H1 (cell line): ENCODE data around the gene MRPL55. TPM values are rescaled to one million over a fixed set of nuclear protein-coding genes. Genes with fewer than 3 reads are reported as not detected.

ENCODE experiments used
- CTCF ChIA-PET: fragments of 300-600 bp; sonication (Branson Sonifier 250); formaldehyde crosslinking; loops from one replicate; lab custom pipeline; 2021; ENCODE audit not compliant: partially characterized antibody; lab: Charles Lee
- POLR2A ChIA-PET: fragments of 300-600 bp; sonication (Branson Sonifier 250); formaldehyde crosslinking; loops from one replicate; lab custom pipeline; 2021; ENCODE audit warnings: inconsistent platforms; ENCODE audit not compliant: partially characterized antibody; lab: Charles Lee
- DNase-seq, 2 experiments: peaks; one replicate each; pipeline versions ENCODE4 v3.0.0 to v3.0.0-alpha.2; 2010 to 2022; ENCODE audit warnings: low spot score in 2 of 2, low read depth in 1 of 2, mixed read lengths in 1 of 2
- FAIRE-seq: peaks from 2 replicates; lab custom pipeline; 2011; peaks lifted over from hg19 to GRCh38; lab: Jason Lieb, UNC
- H2AFZ ChIP-seq: 2 replicates; pipeline ENCODE4 v1.8.1; 2012; ENCODE audit warnings: low read length, inconsistent platforms
- H2AK5ac ChIP-seq: 2 replicates; pipeline ENCODE4 v1.6.1; 2013; ENCODE audit warnings: low read depth, low read length
- H2BK120ac ChIP-seq: replicated peaks from 2 replicates; pipeline ENCODE3; 2013; ENCODE audit warnings: low read depth, low read length, inconsistent platforms
- H2BK12ac ChIP-seq: 2 replicates; pipeline ENCODE4 v1.6.1; 2013; ENCODE audit warnings: low read depth, low read length
- H2BK15ac ChIP-seq: 2 replicates; pipeline ENCODE4 v1.6.1; 2013; ENCODE audit warnings: low read length
- H2BK20ac ChIP-seq: 2 replicates; pipeline ENCODE4 v1.6.1; 2013; ENCODE audit warnings: low read length
- H2BK5ac ChIP-seq: 2 replicates; pipeline ENCODE4 v1.6.1; 2013; ENCODE audit warnings: low read depth, low read length
- H3K14ac ChIP-seq: 2 replicates; pipeline ENCODE4 v1.6.1; 2013; ENCODE audit warnings: inconsistent platforms; ENCODE audit not compliant: insufficient read length
- H3K18ac ChIP-seq: 2 replicates; pipeline ENCODE4 v1.6.1; 2013; ENCODE audit warnings: low read length; ENCODE audit errors: extremely low read depth
- H3K23ac ChIP-seq: 2 replicates; pipeline ENCODE4 v1.6.1; 2013; ENCODE audit warnings: inconsistent platforms; ENCODE audit not compliant: insufficient read length
- H3K23me2 ChIP-seq: 2 replicates; pipeline ENCODE4 v1.6.1; 2013; ENCODE audit warnings: low read depth, low read length
- H3K27ac ChIP-seq: 2 replicates; pipeline ENCODE4 v1.6.1; 2011; ENCODE audit warnings: low read depth, low read length, inconsistent platforms
- H3K27me3 ChIP-seq, 4 experiments: replicated peaks in 1 of 4; 1 replicate in 1 of 4; 2 replicates in 3 of 4; pipeline versions ENCODE4 v1.6.1 to v1.8.1; 2011 to 2013; ENCODE audit warnings: low read length in 3 of 4, mild to moderate bottlenecking in 3 of 4, inconsistent platforms in 2 of 4, mixed read lengths in 2 of 4, moderate library complexity in 1 of 4; ENCODE audit not compliant: control insufficient read depth in 3 of 4, insufficient read depth in 3 of 4; ENCODE audit errors: extremely low read depth in 1 of 4
- H3K36me3 ChIP-seq, 4 experiments: 2 replicates each; pipeline versions ENCODE4 v1.6.1 to v1.8.1; 2011 to 2013; ENCODE audit warnings: mild to moderate bottlenecking in 4 of 4, low read length in 3 of 4, moderate library complexity in 2 of 4, control low read depth in 1 of 4, inconsistent platforms in 1 of 4; ENCODE audit not compliant: insufficient read depth in 4 of 4, control insufficient read depth in 2 of 4
- H3K4ac ChIP-seq: replicated peaks from 2 replicates; pipeline ENCODE3; 2013; ENCODE audit warnings: low read length, low read depth, mixed read lengths, inconsistent platforms; ENCODE audit not compliant: insufficient read length
- H3K4me1 ChIP-seq, 4 experiments: replicated peaks in 1 of 4; 1 replicate in 1 of 4; 2 replicates in 3 of 4; pipeline versions ENCODE4 v1.6.1 to v1.8.1; 2011 to 2013; ENCODE audit warnings: low read length in 3 of 4, inconsistent platforms in 2 of 4, mixed read lengths in 1 of 4; ENCODE audit not compliant: insufficient read depth in 4 of 4, control insufficient read depth in 3 of 4
- H3K4me2 ChIP-seq, 2 experiments: 2 replicates each; pipeline versions ENCODE4 v1.6.1 to v1.8.1; 2011 to 2013; ENCODE audit warnings: low read depth in 2 of 2, low read length in 2 of 2, control low read depth in 1 of 2, inconsistent platforms in 1 of 2, mild to moderate bottlenecking in 1 of 2; ENCODE audit not compliant: insufficient read depth in 1 of 2
- H3K4me3 ChIP-seq, 4 experiments: fragments of 200-600, 300-600 bp in 1 of 4; sonication (generic), shearing (Covaris generic), sonication (Bioruptor Twin) in 1 of 4; 2 replicates each; pipeline versions ENCODE4 v1.5.1 to v1.8.1; 2011 to 2016; ENCODE audit warnings: low read length in 4 of 4, low read depth in 3 of 4, control low read depth in 2 of 4, inconsistent platforms in 2 of 4, mild to moderate bottlenecking in 2 of 4, mixed read lengths in 1 of 4, moderate library complexity in 1 of 4; ENCODE audit not compliant: insufficient read depth in 2 of 4; ENCODE audit errors: extremely low read depth in 1 of 4
- H3K56ac ChIP-seq: replicated peaks from 2 replicates; pipeline ENCODE3; 2013; ENCODE audit warnings: low read depth, mild to moderate bottlenecking, mixed read lengths, low read length, inconsistent platforms; ENCODE audit not compliant: insufficient read length
- H3K79me1 ChIP-seq: 2 replicates; pipeline ENCODE4 v1.6.1; 2013; ENCODE audit warnings: low read depth, low read length, control low read depth
- H3K79me2 ChIP-seq, 2 experiments: 2 replicates each; pipeline versions ENCODE4 v1.6.1 to v1.8.1; 2012 to 2013; ENCODE audit warnings: low read length in 2 of 2, mild to moderate bottlenecking in 2 of 2, inconsistent platforms in 1 of 2; ENCODE audit not compliant: insufficient read depth in 2 of 2, control insufficient read depth in 1 of 2
- H3K9ac ChIP-seq, 4 experiments: replicated peaks in 1 of 4; 1 replicate in 1 of 4; 2 replicates in 3 of 4; pipeline versions ENCODE4 v1.6.1 to v1.8.1; 2011 to 2013; ENCODE audit warnings: low read depth in 3 of 4, low read length in 3 of 4, control low read depth in 2 of 4, mild to moderate bottlenecking in 2 of 4, moderate library complexity in 2 of 4, inconsistent platforms in 1 of 4; ENCODE audit errors: extremely low read depth in 1 of 4
- H3K9me3 ChIP-seq, 2 experiments: 2 replicates each; pipeline versions ENCODE4 v1.6.1 to v1.8.1; 2012 to 2013; ENCODE audit warnings: mild to moderate bottlenecking in 2 of 2, moderate library complexity in 2 of 2, control low read depth in 1 of 2, inconsistent platforms in 1 of 2, low read depth in 1 of 2, low read length in 1 of 2, mixed read lengths in 1 of 2; ENCODE audit not compliant: insufficient read depth in 2 of 2
- H4K20me1 ChIP-seq, 2 experiments: replicated peaks in 1 of 2; 2 replicates each; pipeline versions ENCODE3 to v1.8.1; 2011 to 2013; ENCODE audit warnings: inconsistent platforms in 2 of 2, low read length in 2 of 2, mild to moderate bottlenecking in 1 of 2; ENCODE audit not compliant: insufficient read depth in 2 of 2, control insufficient read depth in 1 of 2
- H4K5ac ChIP-seq: 2 replicates; pipeline ENCODE4 v1.6.1; 2013; ENCODE audit warnings: low read length, low read depth, mixed read lengths, inconsistent platforms; ENCODE audit not compliant: insufficient read length
- H4K8ac ChIP-seq: 2 replicates; pipeline ENCODE4 v1.8.0; 2013; ENCODE audit warnings: mild to moderate bottlenecking, moderate library complexity, low read length, inconsistent platforms; ENCODE audit not compliant: insufficient read depth; ENCODE audit errors: extremely low read depth
- H4K91ac ChIP-seq: replicated peaks from 2 replicates; pipeline ENCODE3; 2013; ENCODE audit warnings: low read length, mixed read lengths, inconsistent platforms; ENCODE audit not compliant: insufficient read length
- ASH2L ChIP-seq: fragments of 200-600, 300-600 bp; sonication (generic); IDR thresholded peaks from one replicate; pipeline ENCODE4 v1.7.1; 2017; ENCODE audit warnings: low read length
- BACH1 ChIP-seq: IDR thresholded peaks from 2 replicates; pipeline ENCODE4 v1.6.1; 2012; ENCODE audit warnings: low read length, improper control_type of control experiment
- EZH2 ChIP-seq: fragments of 200-600 bp; sonication (generic); IDR thresholded peaks from 2 replicates; pipeline ENCODE4 v1.7.1; 2012; ENCODE audit warnings: low read depth, mild to moderate bottlenecking, moderate library complexity, low read length, inconsistent platforms; ENCODE audit not compliant: severe bottlenecking
- FOSL1 ChIP-seq: IDR thresholded peaks from 2 replicates; pipeline ENCODE4 v1.6.1; 2011; ENCODE audit warnings: mild to moderate bottlenecking, low read depth, low read length, moderate library complexity; ENCODE audit not compliant: insufficient read depth
- HDAC6 ChIP-seq: IDR thresholded peaks from one replicate; pipeline ENCODE4 v1.7.1; 2012; ENCODE audit warnings: low read depth, mild to moderate bottlenecking, inconsistent platforms, low read length, moderate library complexity
- SIX5 ChIP-seq: IDR thresholded peaks from 2 replicates; pipeline ENCODE4 v1.6.1; 2011; ENCODE audit warnings: mild to moderate bottlenecking, low read depth, low read length
- WGBS, 2 experiments: shearing (Covaris generic) in 1 of 2; methylation state at CpG; one replicate each; pipeline versions ENCODE4 v1.1.6 to v1.1.7; 2013 to 2015; ENCODE audit warnings: low lambda C conversion rate in 2 of 2, mixed read lengths in 2 of 2, inconsistent platforms in 1 of 2, low coverage in 1 of 2, missing lambda C conversion rate in 1 of 2; ENCODE audit not compliant: insufficient replicate concordance in 2 of 2, insufficient coverage in 1 of 2, insufficient read length in 1 of 2; ENCODE audit errors: extremely low coverage in 1 of 2, missing lambda C conversion rate in 1 of 2; 5-methylcytosine and 5-hydroxymethylcytosine counted together
- polyA plus RNA-seq, 7 experiments: library from polyadenylated mRNA; depleted of rRNA in 3 of 7; stranded (reverse) in 5 of 7; unstranded in 2 of 7; fragments of >200 nt in 5 of 7; fragments of 200-250 nt in 2 of 7; gene quantifications; 1 replicate in 5 of 7; 2 replicates in 1 of 7; 4 replicates in 1 of 7; pipeline versions ENCODE4 v1.2.1 to v1.2.3, GENCODE V29; 2011 to 2013; ENCODE audit warnings: missing spikeins in 2 of 7, mixed read lengths in 2 of 7
- total RNA-seq: library from RNA; stranded (reverse); fragmentation: NEBNext Ultra II Directional; extraction: Animal tissue kit (Norgen Biotek cat#: 25700); gene quantifications from 2 replicates; pipeline ENCODE4 v1.2.1, GENCODE V29; 2021
- TF ChIP-seq, protein P1 (sequence below): IDR thresholded peaks from 2 replicates; pipeline ENCODE4 v1.6.1; 2012; ENCODE audit warnings: low read length, inconsistent platforms
- TF ChIP-seq, protein P2 (sequence below): IDR thresholded peaks from 2 replicates; pipeline ENCODE4 v1.6.1; 2011; ENCODE audit warnings: low read length, improper control_type of control experiment

MRPL55 gene
- total and polyA plus RNA-seq, 2 of the 8 experiments (the other 6 are each of a cell fraction or from before 2014, with no cell fraction given): 59.0 to 244 TPM

- CTCF ChIA-PET: interaction anchor here (0.6 to 6.2 kb wide), 10 partner anchors 10 to 357 kb away, joined by 3 to 115 read pairs (median 6); partner anchors contain the start of gene WNT3A
- H2AFZ ChIP-seq: no peak overlapping the region
- POLR2A ChIA-PET: interaction anchor here (1.3 to 1.7 kb wide), 2 partner anchors 7 to 9 kb away, joined by 4 to 5 read pairs; partner anchors contain the start of gene ARF1
- DNase-seq: no peak
- H2BK5ac ChIP-seq: no peak overlapping the region
- H4K91ac ChIP-seq: no peak overlapping the region
- H3K4ac ChIP-seq: no peak overlapping the region
- no peak overlapping the region for H3K23ac ChIP-seq
- peaks cover 7 to 35% of the 10 kb centered on the region in 2 experiments for H4K20me1 ChIP-seq
- H3K4me1 ChIP-seq: peaks cover 0 to 15% (median 0%) of the 10 kb centered on the region in 4 experiments; a peak in 4 of 7 replicates
- no peak overlapping the region for H3K18ac ChIP-seq
- peaks cover 20 to 84% (median 80%) of the 10 kb centered on the region in 4 experiments for H3K27me3 ChIP-seq
- H3K79me1 ChIP-seq: peaks cover 2% of the 10 kb centered on the region; the same call in 1 of the 2 replicates
- no peak overlapping the region for H3K14ac ChIP-seq
- no peak overlapping the region for H4K5ac ChIP-seq
- H3K23me2 ChIP-seq: peaks cover 16% of the 10 kb centered on the region; the same call in 1 of the 2 replicates
- H3K27ac ChIP-seq: no peak overlapping the region
- no peaks in the 10 kb centered on the region for H3K79me2 ChIP-seq
- no peak overlapping the region for H2BK120ac ChIP-seq
- H3K9ac ChIP-seq: no peak overlapping the region; a peak in 2 of 7 replicates
- no peak overlapping the region for H4K8ac ChIP-seq
- no peak overlapping the region for H2BK12ac ChIP-seq
- H2BK20ac ChIP-seq: no peak overlapping the region
- H3K4me3 ChIP-seq: no peak overlapping the region
- no peak overlapping the region for H2AK5ac ChIP-seq
- no peak for FAIRE-seq
- no peak overlapping the region for H3K56ac ChIP-seq
- no peak overlapping the region for H2BK15ac ChIP-seq
- H3K36me3 ChIP-seq: no peaks in the 10 kb centered on the region
- no peak overlapping the region for H3K4me2 ChIP-seq
- 62% methylated on average over 18 of the region's 18 CpGs; no CpG with 5 or more reads in 1 of the 2 experiments for WGBS, 2 experiments
- H3K9me3 ChIP-seq: no peaks in the 10 kb centered on the region
- TF ChIP-seq BACH1: no peak
- no peak for TF ChIP-seq ASH2L
- TF ChIP-seq FOSL1: no peak
- TF ChIP-seq EZH2: no peak
- TF ChIP-seq SIX5: no peak
- TF ChIP-seq, protein P1, sequence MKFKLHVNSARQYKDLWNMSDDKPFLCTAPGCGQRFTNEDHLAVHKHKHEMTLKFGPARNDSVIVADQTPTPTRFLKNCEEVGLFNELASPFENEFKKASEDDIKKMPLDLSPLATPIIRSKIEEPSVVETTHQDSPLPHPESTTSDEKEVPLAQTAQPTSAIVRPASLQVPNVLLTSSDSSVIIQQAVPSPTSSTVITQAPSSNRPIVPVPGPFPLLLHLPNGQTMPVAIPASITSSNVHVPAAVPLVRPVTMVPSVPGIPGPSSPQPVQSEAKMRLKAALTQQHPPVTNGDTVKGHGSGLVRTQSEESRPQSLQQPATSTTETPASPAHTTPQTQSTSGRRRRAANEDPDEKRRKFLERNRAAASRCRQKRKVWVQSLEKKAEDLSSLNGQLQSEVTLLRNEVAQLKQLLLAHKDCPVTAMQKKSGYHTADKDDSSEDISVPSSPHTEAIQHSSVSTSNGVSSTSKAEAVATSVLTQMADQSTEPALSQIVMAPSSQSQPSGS: no peak
- TF ChIP-seq HDAC6: no peak
- TF ChIP-seq, protein P2, sequence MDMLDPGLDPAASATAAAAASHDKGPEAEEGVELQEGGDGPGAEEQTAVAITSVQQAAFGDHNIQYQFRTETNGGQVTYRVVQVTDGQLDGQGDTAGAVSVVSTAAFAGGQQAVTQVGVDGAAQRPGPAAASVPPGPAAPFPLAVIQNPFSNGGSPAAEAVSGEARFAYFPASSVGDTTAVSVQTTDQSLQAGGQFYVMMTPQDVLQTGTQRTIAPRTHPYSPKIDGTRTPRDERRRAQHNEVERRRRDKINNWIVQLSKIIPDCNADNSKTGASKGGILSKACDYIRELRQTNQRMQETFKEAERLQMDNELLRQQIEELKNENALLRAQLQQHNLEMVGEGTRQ: no peak
These were observed 34.0 kb downstream of the MRPL55 start for GRCh38 chr1:228074954-228075730.
